GM21737 (cell line): Measurements from ENCODE around the gene KCNK1.

Source experiments
- ATAC-seq: cut with Tn5 transposase; IDR thresholded peaks from one replicate; pipeline ENCODE4 v1.9.1; 2021; ENCODE audit warnings: mild to moderate bottlenecking, moderate library complexity; ENCODE audit not compliant: unreplicated experiment

KCNK1 gene

GRCh38 chr1:233635765-233636502, 22.0 kb downstream of the KCNK1 start:
- ATAC-seq: no peak

- no peak for ATAC-seq
Measured at GRCh38 chr1:233636503-233636877, 22.6 kb downstream of the KCNK1 start.

- no peak for ATAC-seq
Measured at GRCh38 chr1:233638513-233638912, 24.6 kb downstream of the KCNK1 start.

GRCh38 chr1:233639611-233640010, 25.7 kb downstream of the KCNK1 start:
- no peak for ATAC-seq

GRCh38 chr1:233640179-233640578, 26.3 kb downstream of the KCNK1 start:
- no peak for ATAC-seq

DNA sequence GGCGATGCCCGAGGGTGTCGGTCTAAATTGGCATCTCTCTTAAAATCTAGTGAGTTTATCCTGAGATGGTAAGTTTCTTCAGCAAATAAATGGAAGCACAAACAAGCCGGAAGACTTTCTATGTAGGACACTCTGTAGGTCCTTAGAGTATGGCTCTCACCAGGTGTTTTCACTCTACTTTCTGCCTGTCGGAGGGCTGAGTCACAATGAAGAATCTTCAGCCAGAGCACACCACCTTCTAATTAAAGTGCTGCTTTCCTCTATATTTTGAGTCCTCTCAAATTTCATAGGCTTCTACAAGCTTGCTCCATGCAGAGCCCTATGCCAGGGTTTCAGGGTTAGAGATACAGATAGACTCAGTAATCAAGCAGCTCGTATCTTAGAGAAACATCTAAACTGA, 27.1 kb downstream of the KCNK1 start:
- no peak for ATAC-seq

DNA sequence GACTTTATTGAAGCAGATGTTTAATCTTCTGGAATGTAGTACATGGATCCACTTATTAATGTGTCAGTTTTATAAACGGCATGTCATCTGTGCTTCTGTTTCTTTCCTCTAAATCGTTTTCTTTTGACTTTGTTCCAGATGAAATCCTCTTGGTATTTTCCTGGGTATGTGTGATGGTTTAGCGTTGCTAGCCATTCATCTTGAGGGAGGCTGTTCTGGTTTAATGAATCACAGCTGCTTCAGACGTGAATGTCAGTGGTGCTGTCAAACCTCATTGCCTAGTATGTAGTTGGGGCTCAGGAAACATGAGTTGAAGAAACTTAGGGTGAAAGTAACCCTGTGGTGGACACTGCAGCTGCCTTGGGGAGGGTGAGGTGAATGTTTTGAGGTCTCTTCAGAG, 33.2 kb downstream of the KCNK1 start:
- ATAC-seq: no peak

- no peak for ATAC-seq
Measured at GRCh38 chr1:233647636-233648035, 33.7 kb downstream of the KCNK1 start.

- ATAC-seq: no peak
Measured at GRCh38 chr1:233651061-233651460, 37.2 kb downstream of the KCNK1 start.

GRCh38 chr1:233651563-233652233, 37.8 kb downstream of the KCNK1 start:
- no peak for ATAC-seq

DNA sequence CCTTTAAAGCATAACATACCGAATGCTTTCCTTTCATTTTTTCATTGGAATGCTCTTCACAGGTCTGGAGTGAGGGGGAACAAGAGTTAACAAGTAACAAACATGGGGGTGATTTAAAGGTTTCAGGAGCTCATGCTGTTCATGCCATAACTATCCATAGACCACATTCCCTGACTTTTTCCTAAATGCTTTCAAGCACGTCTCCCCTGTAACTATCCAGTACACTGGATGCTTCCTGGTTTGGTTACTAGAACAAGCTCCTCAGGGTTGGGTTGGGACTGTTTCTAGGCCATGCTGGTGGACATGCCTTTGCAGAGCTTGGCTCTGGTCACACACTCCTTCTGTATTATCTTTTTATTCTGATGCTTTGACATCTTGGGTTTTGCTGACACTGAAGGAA, 38.6 kb downstream of the KCNK1 start:
- ATAC-seq: no peak

- ATAC-seq: no peak
Measured at GRCh38 chr1:233654658-233655280, 40.9 kb downstream of the KCNK1 start.

DNA sequence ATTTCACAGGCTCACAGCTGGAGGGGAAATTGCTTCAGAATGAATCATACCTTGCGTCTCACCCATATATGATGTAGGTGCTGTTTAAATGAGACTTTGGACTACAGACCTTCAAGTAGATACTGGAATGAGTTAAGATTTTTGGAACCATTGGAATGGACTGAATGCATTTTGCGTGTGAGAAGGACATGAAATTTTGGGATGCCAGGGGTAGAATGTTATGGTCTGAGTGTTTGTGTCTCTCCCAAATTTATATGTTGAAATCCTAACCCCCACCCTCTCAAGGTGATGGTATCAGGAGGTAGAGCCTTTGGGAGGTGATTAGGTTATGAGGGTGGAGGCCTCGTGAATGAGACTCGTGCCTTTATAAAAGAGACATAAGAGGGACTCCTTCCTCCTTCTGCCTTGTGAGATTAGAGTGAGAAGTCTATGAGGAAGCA, 41.4 kb downstream of the KCNK1 start:
- ATAC-seq: no peak

- no peak for ATAC-seq
Measured at GRCh38 chr1:233656032-233656635, 42.2 kb downstream of the KCNK1 start.

- ATAC-seq: no peak
Measured at GRCh38 chr1:233656687-233657086, 42.8 kb downstream of the KCNK1 start.

GRCh38 chr1:233657466-233657865, 43.6 kb downstream of the KCNK1 start:
- no peak for ATAC-seq

DNA sequence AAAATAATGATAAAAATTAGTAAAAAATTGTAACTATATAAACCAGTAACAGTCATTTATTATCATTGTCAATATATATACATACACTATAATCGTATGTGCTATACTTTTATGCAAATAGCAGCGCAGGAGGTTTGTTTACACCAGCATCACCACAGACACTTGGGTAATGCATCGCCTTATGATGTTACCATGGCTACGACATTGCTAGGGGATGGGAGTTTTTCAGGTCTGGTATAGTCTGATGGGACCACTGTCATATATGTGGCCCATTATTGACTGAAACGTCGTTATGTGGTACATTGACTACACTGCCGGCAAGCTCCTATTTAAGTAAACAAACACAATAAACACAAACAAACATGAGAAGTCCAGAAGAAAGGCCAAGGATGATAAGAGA, 45.6 kb downstream of the KCNK1 start:
- ATAC-seq: no peak

DNA sequence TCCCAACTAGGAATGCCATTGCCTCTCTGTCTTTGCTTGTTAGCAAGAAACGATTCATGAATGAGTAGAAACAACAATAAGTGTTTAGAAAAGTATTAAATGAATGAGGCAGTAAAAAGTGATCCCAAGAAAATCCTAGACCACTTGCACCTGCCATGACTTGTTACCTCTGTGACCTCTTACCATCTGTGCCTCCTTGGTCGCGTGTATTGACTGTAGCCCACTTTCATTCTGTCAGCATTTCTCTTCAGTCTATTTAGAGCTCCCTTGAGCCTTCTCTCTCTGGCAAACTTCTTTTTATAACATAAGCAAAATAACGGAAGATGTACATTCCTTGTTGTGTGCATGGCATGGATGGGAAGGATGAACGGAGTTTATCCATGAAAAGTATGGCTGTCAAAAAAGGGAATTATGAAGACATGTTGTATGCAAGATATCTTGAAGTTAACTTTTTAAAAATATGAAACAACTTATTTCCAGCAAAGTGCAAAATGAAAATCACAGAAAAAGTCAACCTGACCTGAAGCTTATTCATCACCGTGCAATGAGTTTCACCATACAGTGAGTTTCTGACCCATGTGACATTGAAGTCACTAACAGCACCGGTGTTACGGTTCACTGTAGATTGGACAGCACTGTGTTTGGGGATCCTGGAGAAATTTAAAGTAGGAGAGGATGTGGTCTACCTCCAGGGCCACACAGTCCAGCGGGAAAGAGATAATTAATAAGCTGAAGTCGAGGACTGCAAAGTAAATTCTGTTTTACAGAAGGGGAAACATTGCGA, 47.7 kb downstream of the KCNK1 start:
- no peak for ATAC-seq

- no peak for ATAC-seq
Measured at GRCh38 chr1:233662575-233663304, 48.8 kb downstream of the KCNK1 start.

GRCh38 chr1:233664253-233664652, 50.3 kb downstream of the KCNK1 start:
- ATAC-seq: no peak
